HG02588 (cell line): Measurements from ENCODE around the gene SLC25A23.
"Not testable (repeated sequence)": the region's sequence is repeated elsewhere in the genome, so short reads cannot be mapped to it uniquely, and the experiment has no call there.

Experiments
- ATAC-seq: cut with Tn5 transposase; IDR thresholded peaks from one replicate; pipeline ENCODE4 v1.9.1; 2021; ENCODE audit warnings: mild to moderate bottlenecking, moderate library complexity; ENCODE audit not compliant: unreplicated experiment

Gene SLC25A23

GRCh38 chr19:6406401-6406800 lies 53.2 kb downstream of the SLC25A23 start:
- ATAC-seq, result no peak

DNA sequence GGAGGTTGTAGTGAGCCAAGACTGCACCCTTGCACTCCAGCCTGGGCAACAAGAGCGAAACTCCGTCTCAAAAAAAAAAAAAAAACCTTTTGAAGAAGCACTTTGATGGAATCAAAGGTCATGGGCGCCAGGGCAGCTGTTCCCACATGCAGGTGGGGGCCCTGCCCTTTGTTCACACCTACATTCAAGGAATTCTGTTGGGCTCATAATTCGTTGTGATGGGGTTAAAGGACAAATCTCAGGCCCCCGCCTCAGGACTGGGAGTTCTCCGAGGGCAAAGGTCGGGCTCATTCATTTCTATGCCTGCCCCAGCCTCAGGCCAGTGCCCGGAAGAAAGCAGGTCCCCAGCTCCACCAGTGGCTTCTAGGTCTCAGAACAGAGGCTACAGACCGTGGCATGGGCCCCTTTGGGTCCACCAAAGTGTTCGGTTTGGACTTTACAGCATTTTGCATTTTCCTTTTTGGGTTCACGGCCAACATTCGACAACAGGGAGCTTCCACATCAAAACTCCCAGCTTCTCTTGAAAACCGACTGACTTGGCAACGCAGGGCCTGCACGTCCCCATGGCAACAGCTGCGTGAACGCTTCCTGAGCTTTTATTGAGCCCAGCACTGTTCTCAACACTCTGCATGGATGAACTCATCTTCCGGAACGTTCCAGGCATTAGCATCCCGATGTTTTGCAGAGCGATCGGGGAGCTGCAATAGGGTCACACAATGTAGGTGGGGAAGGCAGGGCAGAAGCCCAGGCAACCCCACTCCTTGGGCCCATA lies 56.6 kb downstream of the SLC25A23 start:
- no peak for ATAC-seq

GRCh38 chr19:6402058-6402457 lies 57.5 kb downstream of the SLC25A23 start:
- ATAC-seq, result no peak

- ATAC-seq, result not testable (repeated sequence)
Observed at GRCh38 chr19:6400062-6400944, 59.3 kb downstream of the SLC25A23 start.

DNA sequence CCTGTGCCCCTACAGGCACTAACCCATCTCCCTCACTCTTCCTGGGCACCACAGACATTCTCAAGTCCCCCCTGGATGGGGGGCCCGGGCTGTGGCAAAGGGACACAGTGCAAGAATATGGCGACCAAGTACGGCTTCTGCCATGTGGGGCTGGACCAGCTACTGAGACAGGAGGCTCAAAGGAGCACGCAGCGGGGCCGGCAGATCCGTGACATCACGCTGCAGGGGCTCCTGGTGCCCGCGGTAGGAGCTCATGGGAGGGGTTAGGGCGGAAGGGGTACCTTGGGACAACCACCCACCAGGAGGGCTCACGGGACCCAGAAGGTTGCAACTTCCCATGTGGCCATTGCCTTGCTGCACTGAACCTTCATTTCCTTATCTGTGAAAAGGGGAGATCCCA lies 63.3 kb downstream of the SLC25A23 start:
- no peak for ATAC-seq

DNA sequence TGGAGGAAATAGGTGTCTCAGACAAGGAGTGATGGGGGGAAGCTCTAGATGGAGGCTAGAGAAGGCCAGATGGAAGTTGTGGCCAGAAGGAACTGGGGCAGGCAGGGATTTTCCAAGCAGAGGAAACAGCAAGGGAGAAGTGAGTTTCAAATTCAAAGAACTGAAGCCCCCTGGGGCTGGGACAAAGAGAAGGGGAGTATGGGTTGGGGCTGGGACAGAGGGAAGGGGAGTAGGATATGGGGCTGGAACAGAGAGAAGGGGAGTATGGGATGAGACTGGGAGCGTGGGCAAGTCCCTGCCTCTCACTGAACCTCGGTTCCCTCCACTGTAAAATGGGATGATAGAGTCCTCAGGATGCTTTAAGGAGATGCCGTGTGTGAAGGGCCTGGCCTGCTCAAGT lies 64.8 kb downstream of the SLC25A23 start:
- ATAC-seq, result no peak

- ATAC-seq, result peak; percentile 25
Observed at GRCh38 chr19:6393983-6394412, 65.6 kb downstream of the SLC25A23 start.

DNA sequence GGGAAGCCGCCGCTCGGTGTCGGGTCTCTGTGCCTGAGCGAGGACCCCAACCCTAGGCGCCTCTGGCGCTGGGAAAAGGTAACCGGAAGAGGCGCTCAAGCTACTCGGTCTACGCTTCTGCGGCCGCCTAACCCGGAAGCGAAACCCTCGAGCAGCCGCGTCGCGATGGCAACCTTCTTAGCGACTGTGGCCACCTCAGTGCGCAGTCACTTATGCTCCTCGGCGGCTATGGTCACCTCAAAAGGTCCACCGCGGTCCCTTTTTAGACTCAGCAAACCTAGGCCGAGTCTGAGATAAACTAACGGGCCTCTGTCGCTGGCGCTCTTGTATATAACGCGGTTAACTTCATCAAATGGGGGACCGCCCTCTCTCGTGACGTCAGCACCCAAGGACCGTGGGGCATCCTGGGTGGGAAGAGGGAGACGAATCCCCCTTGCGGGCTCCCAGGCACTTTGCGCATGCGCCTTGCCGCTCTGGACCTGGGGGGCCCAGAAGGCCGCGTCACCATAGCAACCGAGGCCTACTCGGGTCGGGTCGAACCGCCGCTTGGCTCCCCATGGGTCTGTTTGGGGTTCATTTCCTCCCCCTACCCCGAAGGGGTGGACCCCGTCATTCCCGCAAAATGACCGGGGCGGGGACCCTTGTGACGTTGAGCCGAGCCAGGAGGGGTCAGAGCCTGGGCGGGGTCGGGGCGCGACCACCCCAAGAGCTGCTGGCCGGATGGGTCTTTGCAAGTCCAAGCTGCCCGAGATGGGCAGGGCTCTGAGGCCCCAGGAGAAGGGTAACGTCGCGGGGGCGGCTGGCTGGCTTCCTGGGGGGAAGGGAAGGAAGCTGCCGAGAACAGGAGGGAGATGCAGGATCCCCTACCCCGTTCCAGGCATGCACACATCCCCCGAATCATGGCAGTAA lies 66.3 kb downstream of the SLC25A23 start, which contains the start of gene GTF2F1:
TSS of gene GTF2F1 (minus strand) at position 91 of the 909 bp plus-strand sequence. CDS start 169 bp downstream, outside the sequence.
- peak; percentile 74 for ATAC-seq

DNA sequence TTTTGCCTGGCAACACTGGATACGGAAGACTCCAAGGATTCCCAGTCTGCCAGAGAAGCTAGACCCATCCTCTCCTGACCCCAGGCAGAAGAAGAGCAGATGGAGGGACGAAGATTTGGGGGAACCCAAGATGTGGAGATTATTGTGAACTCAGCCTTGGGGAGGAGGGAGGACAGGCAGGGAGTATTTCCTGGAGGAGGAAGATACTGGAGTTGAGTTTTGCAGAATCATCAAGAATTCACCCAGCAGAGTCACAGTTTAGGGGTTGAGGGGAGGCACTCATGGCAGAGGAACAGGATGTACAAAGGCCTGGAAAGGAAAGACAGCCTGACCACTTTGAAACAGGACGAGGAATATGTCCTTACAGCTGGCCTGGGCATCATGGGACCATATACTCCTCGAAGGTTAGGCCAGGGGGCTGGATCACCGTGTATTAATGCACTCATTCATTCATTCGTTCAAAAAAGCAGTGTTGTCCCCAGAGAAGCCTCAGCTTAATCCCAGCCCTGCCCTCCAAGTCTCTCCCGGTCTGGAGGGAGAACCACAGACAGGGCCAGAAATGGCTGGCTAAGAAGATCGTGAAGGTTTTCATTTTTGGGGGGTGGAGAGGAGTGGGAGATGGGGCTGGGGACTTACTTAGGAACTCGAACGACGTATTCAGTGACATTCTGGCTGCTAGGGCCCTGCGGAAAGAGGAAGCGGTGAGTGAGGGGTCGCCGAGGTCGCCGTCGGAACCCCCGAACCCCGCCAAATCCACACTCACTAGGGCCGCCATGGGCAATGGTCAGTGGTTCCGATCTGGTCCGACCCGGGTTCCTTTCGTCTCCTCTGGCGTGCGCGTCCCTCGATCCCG lies 67.1 kb downstream of the SLC25A23 start:
- ATAC-seq, result peak; percentile 3
